ENCODE data around the gene CALML4.
"Not testable (repeated sequence)": the region's sequence is repeated elsewhere in the genome, so short reads cannot be mapped to it uniquely, and the experiment has no call there.

Gene CALML4, protein sequence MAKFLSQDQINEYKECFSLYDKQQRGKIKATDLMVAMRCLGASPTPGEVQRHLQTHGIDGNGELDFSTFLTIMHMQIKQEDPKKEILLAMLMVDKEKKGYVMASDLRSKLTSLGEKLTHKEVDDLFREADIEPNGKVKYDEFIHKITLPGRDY

GRCh38 chr15:68204776-68205557 lies at the start of gene CALML4:
Gene CALML4 (minus strand): TSS chr15:68205332. CDS start chr15:68205247, 85 bp downstream.
- no peak for DNase-seq

DNA sequence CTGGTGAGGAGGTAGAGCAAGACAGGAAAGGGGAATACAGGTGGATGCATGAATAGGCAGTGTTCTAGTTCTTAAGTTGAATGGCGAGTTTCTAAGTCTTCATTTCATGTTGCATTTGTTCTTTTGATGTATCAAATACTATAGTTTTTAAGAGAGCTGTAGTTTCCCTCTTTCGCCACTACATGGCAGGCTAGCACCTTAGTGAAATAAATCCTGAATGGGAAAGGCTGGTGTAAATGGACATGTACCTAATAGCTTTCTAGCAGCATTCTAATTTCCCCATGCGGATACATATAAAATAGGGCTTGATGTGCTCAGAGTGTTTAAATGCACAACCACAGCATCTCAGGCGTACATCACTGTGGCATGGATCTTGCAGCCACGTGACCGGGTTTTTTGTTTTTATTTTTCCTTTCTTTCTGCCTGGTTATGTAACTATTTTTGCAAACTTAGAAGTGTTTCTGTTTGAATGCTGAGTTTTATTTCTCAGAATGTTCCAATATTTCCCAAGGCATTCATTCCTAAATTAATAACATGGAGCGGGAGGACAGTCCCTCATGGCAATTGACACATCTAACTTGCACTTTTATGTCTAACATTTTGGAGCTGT lies 47.9 kb upstream of the CALML4 start:
- DNase-seq: peak; percentile 29

- no peak for DNase-seq
Measured at GRCh38 chr15:68249058-68249713, 44.1 kb upstream of the CALML4 start.

GRCh38 chr15:68244235-68244634 lies 39.1 kb upstream of the CALML4 start:
- DNase-seq: no peak

DNA sequence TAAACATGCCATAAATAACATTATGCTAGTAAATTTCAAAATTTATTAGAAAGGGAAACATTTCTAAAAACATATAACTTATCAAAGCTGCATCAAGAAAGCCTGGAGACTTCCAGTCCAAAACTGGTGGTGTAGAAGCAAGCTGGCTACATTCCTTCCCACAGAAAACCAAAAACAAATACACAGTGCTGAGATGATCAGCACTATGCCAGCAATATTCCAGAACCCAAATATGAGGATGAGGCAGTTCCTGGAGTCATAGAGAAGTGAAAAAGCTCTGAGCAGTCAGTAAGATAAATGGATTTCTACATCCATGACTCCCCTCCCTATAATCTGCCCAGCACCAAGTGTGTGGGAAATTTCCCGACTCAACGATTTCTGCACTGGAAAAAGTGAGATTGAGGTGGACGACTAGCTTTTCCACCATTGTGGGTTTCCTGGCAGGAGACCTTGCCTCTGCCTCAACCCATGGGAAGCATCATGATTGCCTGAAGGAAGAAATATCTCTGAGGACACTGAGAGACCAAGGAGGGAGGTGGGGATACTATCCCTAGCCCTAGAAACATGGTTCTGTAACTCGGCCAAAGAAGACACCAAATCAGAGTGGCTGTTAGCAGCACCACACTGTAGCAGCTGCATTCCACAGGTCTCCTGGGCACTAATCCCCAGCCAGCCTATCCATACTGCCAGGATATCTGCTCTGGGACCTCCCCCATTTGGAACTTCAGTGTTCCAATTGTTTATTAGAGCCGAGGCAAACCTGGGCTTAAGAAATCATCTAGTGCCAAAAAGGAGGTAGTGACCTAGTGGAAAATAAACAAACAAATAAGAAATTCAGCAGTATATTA lies 36.2 kb upstream of the CALML4 start:
- no peak for DNase-seq

GRCh38 chr15:68239025-68239424 lies 33.9 kb upstream of the CALML4 start:
- DNase-seq: no peak

- DNase-seq: no peak
Measured at GRCh38 chr15:68235022-68235421, 29.9 kb upstream of the CALML4 start.

- not testable (repeated sequence) for DNase-seq
Measured at GRCh38 chr15:68234520-68234919, 29.4 kb upstream of the CALML4 start.

DNA sequence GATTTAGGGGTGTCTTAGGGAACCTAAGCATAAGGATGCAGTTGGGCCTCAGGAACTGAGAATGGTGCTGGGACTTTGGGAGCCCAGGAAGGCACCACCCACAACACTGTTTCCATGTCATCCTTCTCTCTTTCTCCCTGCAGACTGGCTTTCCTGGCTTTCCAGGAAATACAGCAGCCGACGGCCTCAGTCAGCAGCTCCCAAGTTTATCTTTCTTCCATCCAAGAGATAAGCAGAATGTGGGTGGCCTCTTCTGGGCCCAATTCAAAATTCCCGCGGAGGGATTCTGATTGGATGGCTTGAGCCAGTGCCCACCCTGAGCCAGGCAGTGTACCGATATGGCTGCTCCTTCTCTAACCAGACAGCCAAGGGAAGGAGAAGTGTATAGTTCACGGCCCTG lies 28.9 kb upstream of the CALML4 start:
- no peak for DNase-seq

GRCh38 chr15:68232937-68233336 lies 27.8 kb upstream of the CALML4 start:
- DNase-seq: no peak

GRCh38 chr15:68232449-68232848 lies 27.3 kb upstream of the CALML4 start:
- DNase-seq: no peak

DNA sequence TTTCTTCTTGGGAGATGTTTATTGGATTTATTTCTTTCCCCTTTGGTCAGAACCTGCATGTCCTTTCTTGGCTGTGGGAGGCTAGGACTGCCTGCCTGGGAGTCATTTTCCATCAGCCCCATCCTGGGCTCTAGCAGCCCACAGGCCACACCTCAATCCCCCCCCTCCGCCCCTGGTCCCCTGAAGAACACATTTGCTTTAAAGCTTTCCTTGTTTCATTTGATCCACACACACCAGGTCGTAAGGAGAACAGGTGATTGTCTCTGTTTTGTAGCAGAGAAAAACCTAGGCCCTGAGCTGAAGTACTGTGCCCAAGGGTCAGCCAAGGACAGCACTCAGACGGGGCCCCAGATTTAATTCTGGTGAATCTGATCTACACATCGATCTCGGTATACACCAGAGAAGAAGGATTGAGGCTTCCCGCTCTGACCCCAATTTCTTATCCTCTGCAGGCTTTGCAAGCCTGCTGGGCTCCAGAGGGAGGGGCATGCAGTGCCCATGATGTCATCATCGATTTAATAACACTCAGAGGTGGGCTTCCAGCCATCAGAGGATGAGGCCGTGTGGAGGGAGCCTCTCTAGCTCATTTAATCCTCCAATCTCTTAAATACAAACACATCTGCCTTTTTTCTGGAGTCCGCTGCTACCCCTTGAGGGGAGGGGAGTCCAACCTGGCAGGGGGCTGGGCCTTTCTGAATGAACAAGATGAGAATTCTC lies 26.1 kb upstream of the CALML4 start:
- DNase-seq: no peak

GRCh38 chr15:68230157-68231100 lies 25.3 kb upstream of the CALML4 start:
- DNase-seq: no peak

- DNase-seq: peak; percentile 65
Measured at GRCh38 chr15:68229386-68230156, 24.4 kb upstream of the CALML4 start, which contains the start of gene CLN6. Gene CLN6 (minus strand): TSS chr15:68229728. CDS start chr15:68229584, 144 bp downstream.

- no peak for DNase-seq
Measured at GRCh38 chr15:68228971-68229385, 23.8 kb upstream of the CALML4 start.

- DNase-seq: no peak
Measured at GRCh38 chr15:68228143-68228970, 23.2 kb upstream of the CALML4 start.

DNA sequence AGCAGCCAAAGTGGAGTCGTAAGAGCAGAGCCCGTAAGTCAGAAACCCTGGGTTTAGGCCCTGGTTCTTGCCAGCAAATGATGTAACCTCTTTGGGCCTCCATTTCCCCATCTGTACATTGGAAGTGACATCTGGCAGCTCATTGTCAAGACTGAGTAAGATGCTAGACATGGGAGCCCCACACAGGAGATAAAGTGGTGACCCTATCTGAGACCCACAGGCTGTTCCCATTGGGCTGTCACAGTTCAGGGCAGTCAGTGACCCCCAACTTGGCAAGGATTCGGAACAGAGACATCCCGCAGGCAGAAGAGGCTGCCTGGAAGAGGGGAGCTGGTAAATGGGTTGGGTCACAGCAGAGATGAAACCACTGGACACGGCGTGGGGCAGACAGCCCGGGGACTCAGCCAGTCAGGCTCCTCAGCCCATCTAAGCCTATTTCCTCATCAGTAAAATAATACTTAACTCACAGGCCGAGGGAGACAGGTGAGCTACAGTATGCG lies 22.6 kb upstream of the CALML4 start:
- DNase-seq: no peak

GRCh38 chr15:68225442-68225841 lies 20.3 kb upstream of the CALML4 start:
- DNase-seq: not testable (repeated sequence)

Measured in NCI-H510A (cell line).